K562 (cell line): Measurements from ENCODE around the gene ERVFRD-1. TPM values are rescaled to one million over a fixed set of nuclear protein-coding genes. Genes with fewer than 3 reads are reported as not detected.
A peak's percentile ranks its signal among the peaks of the same experiment; 100 is the strongest.

ENCODE experiments used
- ATAC-seq: fragments of 200-7000 bp; cut with Tn5 transposase; 3 replicates; pipeline ENCODE4 v1.9.1; 2020; ENCODE audit warnings: moderate library complexity
- BruUV-seq: library from RNA; stranded (reverse); fragments of 400-500 nt; replicated peaks from 2 replicates; lab custom pipeline; 2021; lab: Mats Ljungman, UMichigan
- CTCF ChIA-PET: fragments of 300-600 bp; formaldehyde crosslinking; extraction: SDS; loops from one replicate; lab custom pipeline; 2021; ENCODE audit warnings: low intra/inter-chr PET ratio; lab: Yijun Ruan, JAX
- POLR2A ChIA-PET: fragments of 300-600, 350-650 bp; sonication (Branson Sonifier 250); formaldehyde crosslinking; extraction: SDS; loops from one replicate; lab custom pipeline; 2021; ENCODE audit warnings: antibody characterized with exemption, inconsistent platforms; lab: Yijun Ruan, JAX
- DNase-seq, 4 experiments: peaks; one replicate each; pipeline versions ENCODE4 v3.0.0 to v3.0.0-alpha.2; 2011 to 2018; ENCODE audit warnings: low spot score in 3 of 4, mixed read lengths in 3 of 4; ENCODE audit errors: extremely low read depth in 1 of 4
- FAIRE-seq: peaks from 2 replicates; lab custom pipeline; 2011; peaks lifted over from hg19 to GRCh38; lab: Jason Lieb, UNC
- H2AFZ ChIP-seq: 2 replicates; pipeline ENCODE4 v1.6.0; 2011; ENCODE audit warnings: low read depth, low read length, control low read depth, inconsistent platforms
- H3K27ac ChIP-seq: fragments of 200-600 bp; 3 replicates; pipeline ENCODE4 v1.8.0; 2011; ENCODE audit warnings: low read depth, mild to moderate bottlenecking, control low read depth, inconsistent platforms, low read length, moderate library complexity, mixed read lengths; ENCODE audit errors: extremely low read depth
- H3K27me3 ChIP-seq, 2 experiments: fragments of 300-600 bp in 1 of 2; 2 replicates in 1 of 2; 3 replicates in 1 of 2; pipeline versions ENCODE4 v1.6.0 to v1.8.0; 2011; ENCODE audit warnings: inconsistent platforms in 2 of 2, low read length in 2 of 2, mild to moderate bottlenecking in 1 of 2, mixed read lengths in 1 of 2, moderate library complexity in 1 of 2; ENCODE audit not compliant: control insufficient read depth in 2 of 2, insufficient read depth in 2 of 2
- H3K36me3 ChIP-seq: fragments of 300-600 bp; 3 replicates; pipeline ENCODE4 v1.8.0; 2011; ENCODE audit warnings: mild to moderate bottlenecking, low read length, inconsistent platforms; ENCODE audit not compliant: control insufficient read depth, insufficient read depth
- H3K4me1 ChIP-seq, 2 experiments: fragments of 200-600 bp in 1 of 2; replicated peaks in 1 of 2; 2 replicates in 1 of 2; 3 replicates in 1 of 2; pipeline versions ENCODE4 v1.5.1 to v1.8.0; 2011; ENCODE audit warnings: inconsistent platforms in 2 of 2, low read length in 2 of 2, mild to moderate bottlenecking in 1 of 2, mixed read lengths in 1 of 2, moderate library complexity in 1 of 2; ENCODE audit not compliant: control insufficient read depth in 2 of 2, insufficient read depth in 2 of 2
- H3K4me2 ChIP-seq: 2 replicates; pipeline ENCODE4 v1.6.1; 2011; ENCODE audit warnings: low read length, control low read depth, inconsistent platforms, mixed read lengths; ENCODE audit not compliant: insufficient read depth
- H3K4me3 ChIP-seq: fragments of 200-600 bp; sonication (generic), shearing (Covaris generic); 2 replicates; pipeline ENCODE4 v1.5.1; 2016; ENCODE audit warnings: control low read depth, inconsistent platforms
- H3K79me2 ChIP-seq: fragments of 200-600 bp; 3 replicates; pipeline ENCODE4 v1.8.0; 2011; ENCODE audit warnings: low read length, inconsistent platforms; ENCODE audit not compliant: control insufficient read depth, insufficient read depth
- H3K9ac ChIP-seq, 2 experiments: 2 replicates each; pipeline versions ENCODE4 v1.6.0 to v1.6.1; 2011; ENCODE audit warnings: low read depth in 2 of 2, low read length in 2 of 2, control low read depth in 1 of 2, inconsistent platforms in 1 of 2, mild to moderate bottlenecking in 1 of 2, mixed read lengths in 1 of 2; ENCODE audit not compliant: insufficient read depth in 1 of 2
- H3K9me1 ChIP-seq: one replicate; pipeline ENCODE4 v1.6.0; 2011; ENCODE audit warnings: inconsistent platforms, mild to moderate bottlenecking, low read length, moderate library complexity; ENCODE audit not compliant: control insufficient read depth, insufficient read depth
- H3K9me3 ChIP-seq: replicated peaks from 2 replicates; pipeline ENCODE4 v1.5.1; 2011; ENCODE audit warnings: low read depth, low read length, inconsistent platforms; ENCODE audit not compliant: control insufficient read depth, insufficient read depth
- H4K20me1 ChIP-seq: replicated peaks from 2 replicates; pipeline ENCODE4 v1.6.1; 2011; ENCODE audit warnings: low read length, inconsistent platforms, mixed read lengths; ENCODE audit not compliant: control insufficient read depth, insufficient read depth
- ATF3 ChIP-seq, 2 experiments: fragments of 450-650 bp in 1 of 2; sonication (generic) in 1 of 2; formaldehyde crosslinking in 1 of 2; IDR thresholded peaks in 1 of 2; conservative IDR thresholded peaks in 1 of 2; 2 replicates each; pipeline versions ENCODE4 v1.6.1 to v1.8.1; 2016 to 2023; ENCODE audit warnings: mild to moderate bottlenecking in 2 of 2, moderate library complexity in 2 of 2, inconsistent platforms in 1 of 2, missing genetic modification reagents in 1 of 2
- BMI1 ChIP-seq: fragments of 150-350 bp; IDR thresholded peaks from 2 replicates; pipeline ENCODE4 v1.6.1; 2014; ENCODE audit warnings: low read length
- CBX8 ChIP-seq: fragments of 200-600 bp; sonication (generic); IDR thresholded peaks from 2 replicates; pipeline ENCODE4 v1.6.1; 2012; ENCODE audit warnings: borderline replicate concordance, mixed run types, low read depth, mild to moderate bottlenecking, moderate library complexity, mixed read lengths, low read length, control low read depth, inconsistent platforms; ENCODE audit not compliant: poor library complexity, severe bottlenecking; ENCODE audit errors: extremely low read depth
- EGR1 ChIP-seq: fragments of 450-650 bp; conservative IDR thresholded peaks from 2 replicates; pipeline ENCODE4 v1.6.1; 2017; ENCODE audit warnings: mild to moderate bottlenecking
- ELF1 ChIP-seq: fragments of 200-800 bp; sonication (Bioruptor generic); IDR thresholded peaks from 2 replicates; pipeline ENCODE4 v1.6.1; 2016; ENCODE audit warnings: missing genetic modification characterization, missing compliant biosample characterization
- MEIS2 ChIP-seq: fragments of 450-650 bp; IDR thresholded peaks from 2 replicates; pipeline ENCODE4 v1.6.1; 2014; ENCODE audit warnings: mild to moderate bottlenecking; ENCODE audit not compliant: partially characterized antibody
- NR2C1 ChIP-seq, 2 experiments: fragments of 450-650 bp; IDR thresholded peaks; 2 replicates each; pipeline ENCODE4 v1.6.1; 2017; ENCODE audit warnings: mild to moderate bottlenecking in 2 of 2, antibody characterized with exemption in 1 of 2, inconsistent platforms in 1 of 2, missing compliant biosample characterization in 1 of 2, missing genetic modification characterization in 1 of 2
- NR2C2 ChIP-seq, 2 experiments: fragments of 200-800 bp in 1 of 2; sonication (Bioruptor generic) in 1 of 2; sonication (generic) in 1 of 2; formaldehyde crosslinking in 1 of 2; IDR thresholded peaks; 2 replicates each; pipeline versions ENCODE4 v1.6.1 to v1.8.0; 2016 to 2022; ENCODE audit warnings: mild to moderate bottlenecking in 1 of 2, missing compliant biosample characterization in 1 of 2, missing genetic modification characterization in 1 of 2, missing genetic modification reagents in 1 of 2
- PRPF4 ChIP-seq: fragments of 200-400 bp; formaldehyde crosslinking; IDR thresholded peaks from one replicate; pipeline ENCODE4 v1.6.1; 2017; ENCODE audit warnings: low read length, low read depth, mild to moderate bottlenecking; ENCODE audit not compliant: insufficient read depth, poor library complexity, severe bottlenecking
- SRSF7 ChIP-seq: fragments of 200-400 bp; formaldehyde crosslinking; optimal IDR thresholded peaks from 2 replicates; pipeline ENCODE3; 2017; ENCODE audit warnings: mild to moderate bottlenecking, low read depth, low read length
- USF2 ChIP-seq: sonication (generic); formaldehyde crosslinking; IDR thresholded peaks from 2 replicates; pipeline ENCODE4 v1.5.0; 2020; ENCODE audit warnings: missing genetic modification reagents
- ZNF766 ChIP-seq: fragments of 200-800 bp; sonication (Bioruptor generic); conservative IDR thresholded peaks from 2 replicates; pipeline ENCODE4 v1.6.1; 2016; ENCODE audit warnings: missing genetic modification characterization, missing compliant biosample characterization
- WGBS: fragments of 100-300 bp; shearing (Covaris generic); methylation state at CpG from one replicate; pipeline ENCODE4 v1.1.6; 2016; ENCODE audit warnings: low coverage, mixed read lengths; ENCODE audit not compliant: insufficient coverage; ENCODE audit errors: missing lambda C conversion rate; 5-methylcytosine and 5-hydroxymethylcytosine counted together
- in situ Hi-C: fragments of 300-500 bp; cut with MboI; formaldehyde crosslinking; loops from 4 replicates; pipeline ENCODE4 v1.15.0; 2018; ENCODE audit warnings: inconsistent platforms, mixed read lengths
- intact Hi-C: fragments of 100-400 bp; cut with micrococcal nuclease; formaldehyde crosslinking; loops from 2 replicates; pipeline ENCODE4 v1.14.2; 2022
- polyA plus RNA-seq, 8 experiments: library from polyadenylated mRNA; depleted of rRNA in 4 of 8; stranded (reverse) in 5 of 8; unstranded in 3 of 8; fragments of >200 nt; fragmentation: Nextera tagmentation in 2 of 8; fragmentation: Illumina TruSeq in 1 of 8; extraction: Ambion mirVana in 2 of 8; extraction: Trizol in 1 of 8; gene quantifications; 2 replicates each; pipeline versions ENCODE4 v1.2.1 to v1.2.3, GENCODE V29; 2011 to 2014; ENCODE audit warnings: inconsistent platforms in 1 of 8, missing spikeins in 1 of 8
- total RNA-seq, 7 experiments: library from RNA; depleted of rRNA in 6 of 7; stranded (reverse); fragments of >200 nt in 6 of 7; fragmentation: Illumina TruSeq in 2 of 7; extraction: Trizol in 2 of 7; gene quantifications; 2 replicates each; pipeline versions ENCODE4 v1.2.1 to v1.2.3, GENCODE V29; 2011 to 2021; ENCODE audit warnings: low replicate concordance in 1 of 7

Gene ERVFRD-1
- total and polyA plus RNA-seq, 9 of the 15 experiments (the other 6 are each of a cell fraction or from before 2014, with no cell fraction given): 0.05 to 0.14 (median 0.09) TPM; not detected in 2

- TF ChIP-seq PRPF4: no peak
- no peak for TF ChIP-seq NR2C2 (CRISPR knock-in tag; IDR thresholded peaks at IDR 0.05)
- peak; percentile 79 for TF ChIP-seq NR2C2 (tag; IDR thresholded peaks at IDR 0.05)
- peak; percentile 64 for TF ChIP-seq ATF3 (IDR thresholded peaks at IDR 0.05)
- no peak for TF ChIP-seq ATF3 (CRISPR knock-in tag; conservative IDR thresholded peaks at IDR 0.05)
- no peak for TF ChIP-seq ZNF766
- TF ChIP-seq NR2C1 (IDR thresholded peaks at IDR 0.05): peak; percentile 50
- peak; percentile 79 for TF ChIP-seq NR2C1 (tag; IDR thresholded peaks at IDR 0.05)
- TF ChIP-seq CBX8: peak; percentile 93
- TF ChIP-seq BMI1: peak; percentile 69; the same call in 1 of the 2 replicates
- TF ChIP-seq MEIS2: peak; percentile 77
These were observed 56.3 kb downstream of the ERVFRD-1 start (continued) for GRCh38 chr6:11055127-11055627.

GRCh38 chr6:11054722-11055121, 56.8 kb downstream of the ERVFRD-1 start:
- Histone ChIP-seq H3K79me2 (no peaks in the 10 kb centered on the region), H3K9me1 (no peaks in the 10 kb centered on the region), H3K4me2 (no peak overlapping the region), H3K9me3 (no peaks in the 10 kb centered on the region), H4K20me1 (no peaks in the 10 kb centered on the region), H3K4me3 (no peak overlapping the region), H3K27ac (no peak overlapping the region), H2AFZ (no peak overlapping the region), H3K4me1 (no peaks in the 10 kb centered on the region), H3K36me3 (no peaks in the 10 kb centered on the region), H3K27me3 (peaks cover 9 to 12% of the 10 kb centered on the region in 2 experiments), H3K9ac (no peak overlapping the region)
- BruUV-seq: no TSS peak
- DNase-seq (no peak), ATAC-seq (no peak), FAIRE-seq (no peak)
- in situ Hi-C loops (no loop called here), intact Hi-C loops (no loop called here)
- CTCF ChIA-PET: no interaction called here
- 6% methylated on average over 1 of the region's 1 CpG for WGBS
- POLR2A ChIA-PET: no interaction called here
- TF ChIP-seq SRSF7 (no peak), EGR1 (no peak), USF2 (CRISPR knock-in tag) (no peak), ZNF766 (no peak), ELF1 (tag) (no peak)
